ENCODE data around the gene TM4SF1.
"Not testable (repeated sequence)": the region's sequence is repeated elsewhere in the genome, so short reads cannot be mapped to it uniquely, and the experiment has no call there.

The TM4SF1 gene

DNA sequence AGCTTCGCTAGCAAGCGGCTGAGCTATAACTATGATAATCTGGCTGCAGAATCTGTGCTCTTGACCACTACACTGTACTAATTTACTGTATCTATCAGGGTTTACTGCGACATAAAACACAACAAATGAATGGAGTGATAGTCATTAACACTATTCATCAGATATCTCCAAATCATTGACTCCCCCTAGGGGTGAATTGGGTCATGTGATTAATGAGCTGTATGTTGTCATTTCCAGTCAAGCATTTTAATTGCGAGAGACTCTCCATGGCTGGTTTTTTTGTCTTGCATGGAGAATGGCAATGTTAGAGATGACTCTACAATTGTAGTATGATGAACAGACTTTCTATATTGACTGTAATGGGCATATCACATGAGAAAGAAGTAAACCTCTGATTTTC is 33.5 kb downstream of the TM4SF1 start:
- no peak for DNase-seq (ENCODE audit: low read depth)

DNA sequence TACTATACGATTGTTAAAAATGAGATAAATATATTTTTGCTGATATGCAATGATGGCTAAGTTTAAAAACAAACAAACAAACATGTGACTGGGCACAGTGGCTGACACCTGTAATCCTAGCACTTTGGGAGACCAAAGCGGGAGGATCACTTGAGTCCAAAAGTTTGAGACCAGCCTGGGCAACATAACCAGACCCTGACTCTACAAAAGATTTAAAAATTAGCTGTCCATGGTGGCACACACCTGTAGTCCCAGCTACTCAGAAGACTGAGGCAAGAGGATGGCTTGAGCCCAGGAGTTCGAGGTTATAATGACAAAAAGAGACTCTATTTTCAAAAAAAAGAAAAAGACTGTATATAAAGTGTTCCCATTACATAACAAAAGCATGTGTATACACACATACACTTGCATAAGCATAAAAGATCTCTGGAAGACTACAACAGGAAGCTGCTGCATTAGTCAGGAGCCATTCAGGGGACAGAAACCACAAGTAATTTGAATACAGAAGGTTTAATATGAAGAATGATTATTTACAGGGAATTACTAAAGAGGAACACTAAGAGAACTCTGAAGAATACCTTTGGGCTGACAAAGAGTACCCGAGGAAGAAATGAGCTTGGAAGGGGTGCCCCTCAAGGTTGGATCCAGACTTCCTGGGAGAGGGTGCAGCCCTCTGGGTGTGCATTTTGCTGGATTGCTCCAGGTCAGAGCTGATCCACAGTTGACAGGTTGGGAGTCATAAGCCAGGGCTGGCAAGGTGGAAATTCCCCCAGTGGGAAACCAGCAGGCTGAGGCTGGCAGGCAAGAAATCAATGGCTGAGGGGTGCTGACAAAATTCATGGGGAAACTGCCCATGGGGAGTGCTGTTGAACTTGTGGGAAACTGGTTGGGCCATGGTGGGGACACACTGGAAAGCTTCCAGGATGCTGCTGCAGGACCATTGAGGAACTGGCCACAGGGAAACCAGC is 34.8 kb downstream of the TM4SF1 start:
- DNase-seq (ENCODE audit: low read depth), result no peak

DNA sequence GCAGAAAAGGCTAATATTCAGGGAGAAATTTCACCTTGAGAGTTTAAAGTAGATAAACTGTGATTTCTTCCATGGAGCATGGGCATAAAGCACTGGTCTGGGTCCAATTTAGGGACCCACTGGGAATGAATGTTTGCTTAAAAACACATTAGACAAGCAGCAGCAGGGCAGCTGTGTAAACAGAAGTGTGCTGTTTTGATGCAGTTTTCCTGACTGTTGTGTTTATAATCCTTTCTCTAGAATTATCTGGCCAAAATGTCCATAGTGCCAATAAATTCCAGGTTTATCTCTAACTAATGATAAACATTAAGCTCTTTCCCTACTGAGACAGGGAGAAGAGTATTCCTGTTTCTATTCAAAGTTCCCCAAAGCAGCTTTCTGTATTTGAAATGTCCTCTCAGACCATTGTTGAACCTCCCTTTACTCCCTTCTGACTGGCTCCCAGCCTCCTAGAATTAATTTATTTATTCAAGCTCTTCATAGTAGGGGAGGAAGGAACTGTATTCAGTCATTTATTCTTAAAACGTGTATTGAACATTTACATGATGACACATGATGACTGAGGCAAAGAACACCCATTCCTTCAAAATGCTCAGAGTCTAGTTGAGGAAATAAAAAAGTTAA is 37.0 kb downstream of the TM4SF1 start:
- no peak for DNase-seq (ENCODE audit: low read depth)

DNA sequence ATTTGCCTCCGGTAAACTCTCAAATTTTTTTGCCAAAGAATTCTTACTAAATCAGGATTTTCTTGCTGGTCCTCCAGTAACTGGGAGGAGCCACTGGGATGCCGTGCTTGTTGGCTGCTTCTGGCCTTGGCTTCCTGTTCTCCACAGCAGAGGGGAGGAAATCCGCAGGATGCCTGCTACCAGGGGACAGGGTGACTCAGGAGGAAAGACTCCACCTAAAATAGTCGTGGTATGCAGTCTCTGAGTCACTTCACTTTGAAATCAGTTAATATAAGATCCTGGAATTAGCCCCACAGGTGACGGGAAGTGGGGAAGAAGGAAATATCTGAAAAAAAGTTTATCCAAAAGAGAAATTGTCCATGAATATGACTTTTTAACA is 37.5 kb downstream of the TM4SF1 start:
- no peak for DNase-seq (ENCODE audit: low read depth)

DNA sequence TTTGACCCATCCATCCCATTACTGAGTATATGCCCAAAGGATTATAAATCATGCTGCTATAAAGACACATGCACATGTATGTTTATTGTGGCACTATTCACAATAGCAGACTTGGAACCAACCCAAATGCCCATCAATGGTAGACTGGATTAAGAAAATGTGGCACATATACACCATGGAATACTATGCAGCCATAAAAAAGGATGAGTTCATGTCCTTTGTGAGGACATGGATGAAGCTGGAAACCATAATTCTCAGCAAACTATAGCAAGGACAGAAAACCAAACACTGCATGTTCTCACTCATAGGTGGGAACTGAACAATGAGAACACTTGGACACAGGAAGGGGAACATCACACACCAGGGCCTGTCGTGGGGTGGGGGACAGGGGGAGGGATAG is 40.0 kb downstream of the TM4SF1 start:
- DNase-seq (ENCODE audit: low read depth), result not testable (repeated sequence)

DNA sequence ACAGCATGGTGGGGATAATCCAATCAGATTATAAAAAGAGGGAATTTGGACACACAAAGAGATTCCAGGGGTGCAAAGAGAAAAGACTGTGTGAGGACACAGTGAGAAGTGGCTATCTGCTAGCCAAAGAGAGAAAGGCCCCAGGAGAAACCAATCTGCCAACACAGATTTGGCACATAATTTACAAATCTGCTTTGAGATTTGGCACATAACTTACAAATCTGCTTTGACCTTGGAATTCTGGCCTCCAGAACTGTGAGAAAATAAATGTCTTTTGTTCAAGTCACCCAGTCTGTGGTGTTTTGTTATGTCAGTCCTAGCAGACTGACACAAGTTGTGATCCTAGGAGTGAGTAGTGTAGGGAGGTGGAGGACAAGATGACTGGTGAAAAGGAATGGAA is 40.5 kb downstream of the TM4SF1 start:
- no peak for DNase-seq (ENCODE audit: low read depth)

DNA sequence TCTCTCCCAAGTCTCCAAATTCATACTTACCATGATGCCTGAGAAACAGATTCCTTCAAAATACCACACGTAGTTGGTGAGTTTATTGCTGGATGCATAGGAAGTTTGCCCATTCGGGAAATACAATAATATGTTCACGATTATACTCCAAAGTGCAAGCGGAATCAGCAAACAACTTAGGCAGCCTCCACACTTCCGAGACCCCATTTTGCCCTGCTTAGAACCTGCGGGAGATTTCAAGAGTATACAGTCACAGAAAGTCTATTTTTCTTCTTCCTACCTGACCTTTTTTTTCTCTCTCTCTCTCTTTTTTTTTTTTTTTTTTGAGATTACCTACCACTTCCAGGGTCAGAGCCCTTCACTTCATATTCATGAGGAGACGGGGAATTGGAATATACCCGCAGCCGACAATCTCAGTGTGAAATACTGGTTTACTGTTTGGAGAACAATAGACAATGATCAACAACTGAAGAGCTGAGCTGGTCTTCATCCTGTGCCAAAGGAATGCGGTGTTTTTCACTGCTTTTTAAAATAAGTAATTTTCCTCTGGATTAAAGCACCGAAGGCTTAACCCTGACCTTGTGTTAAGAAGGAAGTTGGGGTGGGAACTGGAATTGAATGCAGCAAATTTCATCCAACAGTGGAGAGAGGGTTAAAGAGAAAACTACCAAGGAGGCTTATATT is 44.1 kb downstream of the TM4SF1 start, which contains the start of gene TM4SF18:
TSS of gene TM4SF18 (minus strand) at position 461 of the 684 bp plus-strand sequence. CDS start at position 207, 254 bp downstream.
- DNase-seq (ENCODE audit: low read depth), result no peak

DNA sequence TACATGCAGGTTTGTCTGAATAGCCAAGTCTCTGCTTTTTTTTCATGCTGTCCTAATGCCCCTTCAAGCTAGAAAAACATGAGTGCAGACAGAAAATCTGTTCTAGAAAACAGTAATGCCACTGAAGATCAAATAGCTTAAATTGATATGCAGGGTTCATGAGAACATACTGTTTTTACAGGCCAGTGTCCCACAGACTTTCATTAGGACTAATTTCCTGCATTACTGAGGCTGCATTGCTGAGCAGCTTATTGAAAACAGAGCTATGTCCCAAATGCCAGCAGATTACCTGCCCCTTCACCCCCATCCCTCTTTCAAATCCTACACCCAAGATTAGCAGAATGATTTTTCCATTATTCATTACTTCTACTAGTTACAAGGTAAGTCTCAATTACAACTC is 44.7 kb downstream of the TM4SF1 start:
- no peak for DNase-seq (ENCODE audit: low read depth)

DNA sequence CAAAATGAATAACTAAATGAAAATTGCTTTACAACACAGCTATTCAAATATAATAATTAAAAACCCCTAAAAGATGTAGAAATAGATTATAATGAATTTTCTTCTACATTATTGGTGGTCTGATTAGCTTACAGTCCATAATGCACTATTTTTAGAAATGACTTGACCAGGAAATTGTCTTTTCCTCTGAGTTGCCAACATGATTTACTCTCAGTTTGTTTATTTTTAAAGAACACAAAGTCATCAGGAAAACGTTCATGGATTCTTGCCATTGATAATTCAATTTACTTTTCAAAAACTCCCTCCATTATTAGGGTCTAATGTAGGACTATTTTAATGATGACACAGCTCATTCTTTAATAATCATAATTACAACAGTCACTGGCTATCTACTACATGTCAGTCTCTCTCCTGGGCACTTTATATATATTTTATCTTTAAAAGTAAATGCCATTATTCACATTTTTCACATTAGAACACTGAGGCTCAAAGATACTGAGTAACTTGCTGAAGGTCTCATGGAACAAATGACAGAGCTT is 45.2 kb downstream of the TM4SF1 start:
- DNase-seq (ENCODE audit: low read depth), result no peak

DNA sequence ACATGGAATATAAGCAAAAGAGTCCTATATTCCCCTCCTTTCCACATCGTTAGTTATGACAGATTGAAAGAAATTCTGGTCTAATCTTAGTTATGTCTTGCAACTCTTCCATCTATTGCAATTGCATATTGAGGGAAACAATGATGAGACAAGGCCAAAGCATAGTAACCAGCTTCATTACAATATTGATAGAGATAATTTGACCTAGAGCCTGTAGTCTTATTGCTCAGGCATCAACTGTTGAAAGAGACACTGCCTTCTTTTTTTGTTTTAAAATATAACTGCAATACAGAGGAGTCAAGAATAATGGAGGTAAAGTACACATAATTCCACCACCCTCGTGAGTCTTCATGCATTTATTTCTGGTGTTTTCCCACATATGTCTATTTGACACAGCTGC is 46.1 kb downstream of the TM4SF1 start:
- DNase-seq (ENCODE audit: low read depth), result no peak

DNA sequence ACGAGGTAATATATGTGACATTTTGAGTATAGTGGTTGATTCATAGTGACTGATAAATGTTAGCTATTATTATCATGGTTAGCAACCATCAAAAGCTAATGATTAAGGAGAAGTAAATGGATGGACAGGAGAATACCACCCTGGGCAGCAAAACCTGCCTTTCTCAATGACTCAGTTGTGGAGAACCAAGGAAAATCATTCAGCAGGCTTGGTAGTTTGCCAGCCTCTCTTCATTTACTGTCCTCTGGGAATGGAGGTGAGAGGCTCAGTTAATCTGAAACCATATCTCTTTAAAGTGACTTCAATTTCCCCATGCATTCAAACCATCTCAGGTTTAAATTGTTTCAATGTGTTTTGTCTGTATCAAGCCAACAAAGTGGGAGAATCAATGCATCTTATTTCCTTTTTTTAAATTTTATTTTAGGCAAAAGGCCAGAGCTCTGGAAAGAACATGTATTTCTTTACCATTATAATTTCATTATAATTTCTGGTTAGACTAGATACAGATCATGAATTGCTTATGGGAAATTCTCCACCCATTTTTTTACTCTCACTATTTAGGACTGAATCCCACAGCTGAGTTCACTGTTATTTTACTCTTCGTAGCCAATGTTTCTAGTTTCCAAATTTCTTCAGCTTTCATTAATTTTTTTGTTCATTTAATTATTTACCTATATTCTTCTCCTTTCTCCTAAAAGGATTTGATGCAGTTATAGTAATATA is 46.7 kb downstream of the TM4SF1 start:
- no peak for DNase-seq (ENCODE audit: low read depth)

DNA sequence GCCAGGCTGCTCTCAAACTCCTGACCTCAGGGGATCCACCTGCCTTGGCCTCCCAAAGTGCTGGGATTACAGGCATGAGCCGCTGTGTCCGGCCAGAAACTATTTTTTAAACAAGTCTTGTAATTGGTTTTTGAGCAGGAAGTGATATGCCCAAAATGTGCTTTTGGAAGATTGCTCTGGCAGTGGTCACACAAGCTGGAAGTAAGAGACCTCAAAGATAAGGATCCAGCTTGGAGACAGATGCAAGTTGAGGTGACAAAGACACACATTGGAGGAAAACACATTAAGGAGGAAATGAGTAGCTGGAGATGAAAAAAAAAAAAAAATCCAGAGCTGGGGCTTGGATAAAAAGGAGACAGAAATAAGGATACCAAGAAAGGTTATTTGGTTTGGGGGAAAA is 50.3 kb downstream of the TM4SF1 start:
- DNase-seq (ENCODE audit: low read depth), result no peak

DNA sequence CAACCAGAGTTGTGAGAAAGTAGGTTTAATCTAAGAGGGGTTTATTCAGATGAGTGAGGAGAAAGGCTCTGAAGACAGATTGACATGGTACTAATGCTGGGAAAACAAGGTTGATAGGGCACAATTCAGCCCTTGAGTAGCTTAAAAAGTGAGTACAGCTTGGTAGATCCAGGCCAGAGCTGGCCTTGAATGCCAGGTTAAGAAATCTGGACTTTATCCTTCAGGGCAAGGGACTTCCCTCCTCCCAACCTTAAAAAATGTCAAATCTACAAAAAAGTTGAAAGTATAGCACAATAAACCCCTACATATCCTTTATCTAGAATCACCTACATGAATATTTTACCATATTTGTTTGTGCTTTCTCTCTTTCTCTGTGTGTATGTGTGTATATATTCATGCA is 51.9 kb downstream of the TM4SF1 start:
- no peak for DNase-seq (ENCODE audit: low read depth)

DNA sequence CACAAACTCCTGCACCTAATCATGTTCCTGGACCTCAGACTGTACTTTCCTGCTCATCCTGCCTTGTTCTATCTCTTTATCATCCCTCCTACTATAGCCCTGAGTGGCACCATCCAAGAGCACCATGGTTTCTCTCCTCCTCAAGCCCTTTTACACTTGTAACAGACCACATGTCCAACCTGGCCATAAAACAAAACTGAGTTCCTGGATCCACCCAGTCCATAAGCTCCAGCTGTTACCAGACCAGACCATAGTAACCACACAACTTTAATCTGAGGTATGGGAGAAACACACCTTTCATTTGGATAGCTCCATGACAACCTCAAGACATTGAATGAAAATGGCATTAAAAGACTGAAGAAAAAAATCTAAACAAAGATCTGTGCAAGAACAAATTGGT is 53.1 kb downstream of the TM4SF1 start:
- no peak for DNase-seq (ENCODE audit: low read depth)

DNA sequence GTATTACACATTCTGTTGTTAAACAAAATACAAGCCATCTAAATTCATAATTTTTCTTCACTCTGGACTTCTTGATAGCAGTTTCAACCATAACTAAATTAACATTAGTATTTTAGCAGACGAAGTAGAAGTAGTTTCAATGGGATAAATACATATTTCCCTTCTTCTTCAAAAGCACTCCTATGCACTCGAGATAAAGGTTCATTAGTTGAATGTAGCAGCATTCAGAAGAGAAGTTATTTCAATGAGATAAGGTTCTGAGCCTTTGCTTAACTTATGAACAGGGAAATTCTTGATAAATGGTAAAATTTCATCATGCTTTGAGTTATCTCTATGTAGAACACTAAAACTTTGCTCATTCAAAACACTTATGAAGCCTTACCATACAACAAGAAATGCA is 55.8 kb downstream of the TM4SF1 start:
- no peak for DNase-seq (ENCODE audit: low read depth)

DNA sequence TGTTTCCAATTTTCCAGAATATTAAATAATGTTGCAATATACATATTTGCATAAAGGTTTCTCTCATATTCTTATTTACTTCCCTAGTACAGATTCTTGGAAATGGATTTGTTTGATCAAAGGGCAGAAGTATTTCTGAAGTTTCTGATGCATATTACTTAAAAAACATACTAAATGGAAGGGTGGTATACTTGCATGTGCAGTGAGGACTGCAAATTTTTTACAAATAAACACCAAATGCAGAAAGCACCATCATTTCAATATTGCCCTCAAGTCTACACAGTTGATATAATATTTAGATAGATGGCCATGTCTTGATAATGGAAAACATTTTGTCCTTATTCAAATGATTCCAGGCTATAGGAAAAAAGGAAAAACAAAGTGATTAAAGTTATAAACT is 56.3 kb downstream of the TM4SF1 start:
- no peak for DNase-seq (ENCODE audit: low read depth)

DNA sequence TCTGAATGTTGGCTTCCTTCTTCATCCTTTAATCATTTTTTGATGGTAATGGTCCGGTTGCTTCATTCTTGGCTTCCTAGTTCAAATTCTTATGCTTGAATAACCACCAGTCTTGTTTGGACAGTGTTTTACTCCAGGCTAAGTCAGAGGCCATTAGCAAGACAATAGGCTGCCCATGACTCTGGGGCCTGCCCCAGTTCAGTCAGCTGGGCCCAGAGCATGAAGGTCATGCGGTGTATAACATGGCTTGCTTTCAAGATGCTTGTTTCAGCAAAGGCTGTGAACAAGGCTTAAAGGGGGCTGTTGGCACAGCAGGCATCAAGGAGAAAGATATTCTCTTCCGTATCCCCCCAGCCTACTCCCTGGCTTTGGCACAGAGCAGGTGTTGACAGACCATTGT is 57.7 kb downstream of the TM4SF1 start:
- DNase-seq (ENCODE audit: low read depth), result no peak

Measured in activated T-cell treated with anti-CD3 and anti-CD28 coated beads for 1 hour (primary cell).